Liver (tissue), 3 donors: ENCODE results near the gene ATP2B1.

Experiments used
- RXRA ChIP-seq, 2 donors: IDR thresholded peaks; 2 replicates each; pipeline ENCODE4 v1.6.1; 2017 to 2018; ENCODE audit warnings: antibody characterized with exemption in 2 of 2, mild to moderate bottlenecking in 1 of 2
- TF ChIP-seq, protein P1 (sequence below): fragments of 150-350 bp; IDR thresholded peaks from 2 replicates; pipeline ENCODE4 v1.5.1; 2017; ENCODE audit warnings: improper control_type of control experiment, low read depth, low read length; ENCODE audit not compliant: missing input control
- donor health status: healthy.
- donor health status: healthy.

DNA sequence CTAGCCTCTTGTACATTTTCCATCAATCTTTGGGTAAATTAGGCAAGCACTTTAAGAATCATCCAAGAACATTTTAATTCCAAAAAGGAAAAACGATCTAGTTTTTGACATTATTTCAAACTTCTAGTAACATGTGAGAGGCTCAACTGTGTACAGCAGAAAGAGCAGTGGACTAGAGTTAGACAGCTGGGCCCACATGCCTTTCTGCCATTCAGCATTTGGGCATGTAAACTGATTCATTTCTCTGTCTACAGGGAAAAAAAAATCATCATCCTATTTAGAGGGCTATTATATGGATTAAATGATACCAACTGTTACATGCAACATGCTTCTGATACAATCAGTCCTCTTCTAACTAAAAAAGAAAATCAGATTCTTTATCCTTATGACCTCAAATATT, 17.7 kb downstream of the ATP2B1 start:
- TF ChIP-seq, protein P1, sequence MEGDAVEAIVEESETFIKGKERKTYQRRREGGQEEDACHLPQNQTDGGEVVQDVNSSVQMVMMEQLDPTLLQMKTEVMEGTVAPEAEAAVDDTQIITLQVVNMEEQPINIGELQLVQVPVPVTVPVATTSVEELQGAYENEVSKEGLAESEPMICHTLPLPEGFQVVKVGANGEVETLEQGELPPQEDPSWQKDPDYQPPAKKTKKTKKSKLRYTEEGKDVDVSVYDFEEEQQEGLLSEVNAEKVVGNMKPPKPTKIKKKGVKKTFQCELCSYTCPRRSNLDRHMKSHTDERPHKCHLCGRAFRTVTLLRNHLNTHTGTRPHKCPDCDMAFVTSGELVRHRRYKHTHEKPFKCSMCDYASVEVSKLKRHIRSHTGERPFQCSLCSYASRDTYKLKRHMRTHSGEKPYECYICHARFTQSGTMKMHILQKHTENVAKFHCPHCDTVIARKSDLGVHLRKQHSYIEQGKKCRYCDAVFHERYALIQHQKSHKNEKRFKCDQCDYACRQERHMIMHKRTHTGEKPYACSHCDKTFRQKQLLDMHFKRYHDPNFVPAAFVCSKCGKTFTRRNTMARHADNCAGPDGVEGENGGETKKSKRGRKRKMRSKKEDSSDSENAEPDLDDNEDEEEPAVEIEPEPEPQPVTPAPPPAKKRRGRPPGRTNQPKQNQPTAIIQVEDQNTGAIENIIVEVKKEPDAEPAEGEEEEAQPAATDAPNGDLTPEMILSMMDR = no peak
- no peak for TF ChIP-seq RXRA (IDR thresholded peaks at IDR 0.05)
